ENCODE measurements around the gene ZNF783. TPM values are rescaled to one million over a fixed set of nuclear protein-coding genes. Genes with fewer than 3 reads are reported as not detected.
"Not testable (repeated sequence)": the region's sequence is repeated elsewhere in the genome, so short reads cannot be mapped to it uniquely, and the experiment has no call there.

ZNF783 gene
- total RNA-seq = 7.1 TPM
- polyA plus RNA-seq = 12.2 TPM

DNA sequence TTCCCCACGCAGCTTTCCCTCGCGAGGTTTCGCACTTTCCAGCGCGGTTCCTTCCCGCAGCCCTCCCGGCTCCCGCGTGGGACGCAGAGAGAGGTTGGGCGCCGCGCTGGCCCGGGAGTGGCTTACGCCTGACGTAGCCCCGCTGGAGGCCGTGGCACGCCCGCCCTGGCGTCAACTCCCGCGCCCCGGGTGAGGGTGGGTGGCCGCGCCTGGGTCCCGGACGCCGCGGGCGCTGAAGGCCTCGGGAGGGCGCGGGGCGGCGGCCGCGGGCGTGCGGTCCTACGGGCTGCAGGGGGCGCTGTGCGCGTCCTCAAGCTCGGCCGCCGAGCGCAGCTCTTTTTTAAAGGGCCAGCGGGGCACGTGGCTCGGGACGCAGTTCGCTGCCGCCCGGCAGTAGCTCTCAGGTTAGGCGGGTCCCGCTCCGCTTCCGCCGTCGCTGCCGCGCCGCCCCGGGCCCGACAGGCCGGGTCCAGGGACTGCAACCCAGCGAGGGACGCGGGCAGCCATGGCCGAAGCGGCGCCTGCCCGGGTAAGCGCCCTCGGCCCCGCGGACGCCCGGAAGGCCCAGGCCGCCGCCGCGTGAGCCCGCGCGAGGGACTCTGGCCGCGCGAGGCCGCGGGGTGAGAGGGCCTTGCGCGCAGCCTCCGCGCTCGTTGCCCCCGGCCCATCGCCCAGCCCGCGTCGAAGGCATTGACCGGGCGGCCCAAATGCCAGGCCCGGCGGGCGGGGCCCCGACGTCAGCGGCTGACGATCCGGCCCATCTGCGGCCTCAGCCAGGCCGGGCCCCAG is at the start of gene ZNF783:
TSS of gene ZNF783 (plus strand) at position 368 of the 789 bp plus-strand sequence. CDS start at position 506, 138 bp downstream.
- DNase-seq (ENCODE audit: extremely low spot score) = no peak
- WGBS = under 1% methylated on average over 115 of the region's 115 CpGs
- Histone ChIP-seq H3K4me3 (ENCODE audit: low read depth, low read length) (peak within 1 kb of the TSS; percentile 69), H3K4me1 (ENCODE audit: insufficient read depth) (peaks cover 2% of the 10 kb centered on the region), H3K36me3 (ENCODE audit: insufficient read depth) (no peaks in the 10 kb centered on the region), H3K27ac (ENCODE audit: low read depth) (peak within 1 kb of the TSS; percentile 96)

DNA sequence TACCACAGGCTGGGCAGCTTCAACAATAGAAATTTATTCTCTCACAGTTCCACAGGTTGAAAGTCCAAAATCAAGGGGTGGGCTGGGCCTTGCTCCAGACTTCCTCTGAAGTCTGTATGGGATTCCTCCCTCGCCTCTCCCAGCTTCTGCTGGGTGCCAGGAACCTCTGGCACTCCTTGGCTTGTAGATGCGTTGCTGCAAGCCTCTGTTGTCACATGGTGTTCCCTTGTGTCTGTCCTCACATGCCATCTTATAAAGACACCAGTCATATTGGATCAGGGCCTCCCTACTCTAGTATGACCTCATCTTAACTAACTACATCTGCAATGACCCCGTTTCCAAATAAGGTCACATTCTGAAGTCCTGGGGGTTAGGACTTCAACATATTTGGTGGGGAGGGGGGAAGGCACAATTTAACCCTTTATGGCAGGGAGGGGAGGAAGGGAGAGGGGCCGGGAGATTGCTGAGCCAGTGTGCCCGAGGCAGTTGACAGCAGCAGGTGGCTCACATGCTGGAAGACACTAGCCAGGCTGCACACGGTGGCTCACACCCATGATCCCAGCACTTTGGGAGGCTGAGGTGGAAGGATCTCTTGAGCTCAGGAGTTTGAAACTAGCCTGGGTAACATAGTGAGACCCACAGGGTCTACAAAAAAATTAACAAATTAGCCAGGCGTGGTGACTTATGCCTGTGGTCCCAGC is 47.8 kb upstream of the ZNF783 start:
- DNase-seq (ENCODE audit: extremely low spot score) = no peak
- Histone ChIP-seq H3K36me3 (ENCODE audit: insufficient read depth) (peaks cover 2% of the 10 kb centered on the region), H3K4me1 (ENCODE audit: insufficient read depth) (no peaks in the 10 kb centered on the region), H3K27ac (ENCODE audit: low read depth) (no peak overlapping the region), H3K4me3 (ENCODE audit: low read depth, low read length) (no peak overlapping the region)
- WGBS = 75% methylated on average over 7 of the region's 7 CpGs

DNA sequence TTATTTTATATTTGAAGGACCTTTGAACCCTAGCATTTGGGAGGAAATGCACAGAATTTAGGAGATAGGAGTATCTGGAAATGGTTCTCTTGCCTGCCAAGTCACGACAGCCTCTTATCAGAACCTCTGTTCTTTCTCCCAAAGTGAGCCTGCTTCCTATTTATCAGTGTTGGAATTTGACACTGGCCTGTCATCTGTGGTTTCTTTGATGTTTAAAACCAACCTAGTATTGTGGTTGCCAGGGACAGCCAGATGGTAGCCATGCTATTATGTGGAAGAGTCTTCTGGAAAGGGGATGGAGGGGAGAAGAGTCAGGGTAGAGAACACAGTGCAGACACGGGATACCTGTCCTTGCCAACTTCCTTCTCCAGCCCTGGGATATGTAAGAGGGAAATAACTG is 45.6 kb upstream of the ZNF783 start:
- H3K36me3 ChIP-seq (ENCODE audit: insufficient read depth) = peaks cover 2% of the 10 kb centered on the region
- no peak for DNase-seq (ENCODE audit: extremely low spot score)
- H3K4me3 ChIP-seq (ENCODE audit: low read depth, low read length) = no peak overlapping the region
- 70% methylated on average over 2 of the region's 2 CpGs for WGBS
- H3K4me1 ChIP-seq (ENCODE audit: insufficient read depth) = no peaks in the 10 kb centered on the region
- H3K27ac ChIP-seq (ENCODE audit: low read depth) = no peak overlapping the region

DNA sequence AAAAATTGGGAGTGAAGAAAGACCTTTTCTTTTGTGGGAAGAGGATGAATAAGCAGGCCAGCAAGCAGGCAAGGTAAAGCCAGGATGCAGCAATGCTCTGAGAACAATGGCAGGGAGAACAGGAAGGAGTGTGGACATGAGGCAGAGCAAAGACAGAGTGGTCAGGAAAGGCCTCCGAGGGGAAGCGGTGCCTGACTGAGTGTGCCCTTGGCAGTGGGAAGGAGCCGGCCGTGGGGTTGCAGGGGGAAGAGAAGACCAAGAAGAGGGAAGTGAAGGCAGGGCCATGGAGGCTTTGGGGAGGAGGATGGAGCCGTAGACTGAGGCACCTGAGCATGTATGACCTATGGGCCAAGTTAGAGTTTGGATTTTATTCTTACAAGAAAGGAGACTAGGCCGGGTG is 44.4 kb upstream of the ZNF783 start:
- H3K36me3 ChIP-seq (ENCODE audit: insufficient read depth) = peaks cover 2% of the 10 kb centered on the region

DNA sequence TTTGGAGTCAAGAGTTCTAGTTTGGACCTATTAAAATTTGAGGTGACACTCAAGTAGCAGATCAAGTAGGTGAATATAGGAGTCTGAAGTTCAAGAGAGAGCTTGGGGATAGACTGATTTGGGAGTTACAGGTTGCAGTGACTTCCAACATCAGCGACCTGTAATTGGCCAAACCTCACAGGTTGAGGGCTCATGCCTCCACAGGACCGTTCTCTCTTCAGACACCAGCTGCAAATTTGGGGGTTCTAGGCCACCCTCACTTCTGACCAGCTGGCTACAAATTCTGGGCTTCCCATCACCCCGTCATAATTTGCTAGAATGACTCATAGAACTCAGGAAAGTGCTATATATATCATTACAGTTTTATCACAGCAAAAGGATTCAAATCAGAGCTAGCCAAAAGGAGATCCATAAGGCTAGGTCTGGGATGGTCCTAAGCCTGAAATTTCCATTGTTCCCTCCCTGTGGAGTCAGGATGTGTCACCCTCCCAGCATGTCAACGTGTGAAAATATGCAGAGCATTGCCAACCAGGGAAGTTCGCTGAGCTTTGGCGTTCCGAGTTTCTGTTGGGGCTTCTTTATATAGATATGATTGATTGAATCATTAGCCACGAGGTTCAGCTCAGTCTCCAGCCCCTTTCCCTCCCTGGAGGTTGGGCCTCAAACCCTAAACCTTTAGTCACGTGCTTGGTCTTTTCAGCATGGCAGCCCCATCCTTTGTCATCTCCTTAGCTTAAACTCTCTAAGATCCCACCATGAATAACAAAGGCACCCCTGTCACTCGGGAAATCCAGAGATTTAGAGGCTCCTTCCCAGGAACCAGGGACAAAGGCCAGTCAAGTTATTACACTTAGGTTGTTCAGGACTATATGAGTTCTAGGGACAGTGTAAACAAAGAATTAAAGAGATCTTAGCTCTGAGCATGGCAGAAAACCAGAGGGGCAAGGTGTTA is 43.3 kb upstream of the ZNF783 start:
- no peak for DNase-seq (ENCODE audit: extremely low spot score)
- WGBS = 92% methylated on average over 10 of the region's 10 CpGs
- H3K4me1 ChIP-seq (ENCODE audit: insufficient read depth) = no peaks in the 10 kb centered on the region

More for the DNA sequence above, 44.4 kb upstream of the ZNF783 start:
- no peak for DNase-seq (ENCODE audit: extremely low spot score)
- no peak overlapping the region for H3K4me3 ChIP-seq (ENCODE audit: low read depth, low read length)
- no peak overlapping the region for H3K27ac ChIP-seq (ENCODE audit: low read depth)
- 95% methylated on average over 6 of the region's 6 CpGs for WGBS
- no peaks in the 10 kb centered on the region for H3K4me1 ChIP-seq (ENCODE audit: insufficient read depth)

DNA sequence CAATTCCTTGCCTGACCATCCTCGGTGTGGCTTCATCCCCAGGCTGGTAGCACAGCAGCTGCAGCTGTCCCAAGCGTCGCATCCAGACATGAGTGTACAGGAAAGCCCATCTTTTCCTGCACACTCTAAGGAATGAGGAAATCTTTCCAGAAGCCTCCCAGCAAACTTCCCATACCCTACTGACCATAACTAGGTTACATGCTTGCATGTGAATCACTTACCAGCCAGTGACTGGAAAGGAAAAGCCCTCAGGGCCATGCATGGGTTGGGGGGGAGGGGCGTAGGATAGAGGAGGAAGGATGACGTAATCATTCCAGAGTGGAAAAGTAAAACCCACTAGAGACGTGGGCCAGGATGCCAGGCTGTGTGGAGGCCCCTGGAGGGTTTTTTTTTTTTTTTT is 41.5 kb upstream of the ZNF783 start:
- WGBS = 77% methylated on average over 6 of the region's 6 CpGs
- H3K4me3 ChIP-seq (ENCODE audit: low read depth, low read length) = no peak overlapping the region
- no peak overlapping the region for H3K27ac ChIP-seq (ENCODE audit: low read depth)
- no peaks in the 10 kb centered on the region for H3K4me1 ChIP-seq (ENCODE audit: insufficient read depth)
- H3K36me3 ChIP-seq (ENCODE audit: insufficient read depth) = peaks cover 4% of the 10 kb centered on the region
- DNase-seq (ENCODE audit: extremely low spot score) = no peak

More for the DNA sequence above, 43.3 kb upstream of the ZNF783 start:
- H3K36me3 ChIP-seq (ENCODE audit: insufficient read depth) = peaks cover 2% of the 10 kb centered on the region
- no peak overlapping the region for H3K4me3 ChIP-seq (ENCODE audit: low read depth, low read length)
- no peak overlapping the region for H3K27ac ChIP-seq (ENCODE audit: low read depth)

DNA sequence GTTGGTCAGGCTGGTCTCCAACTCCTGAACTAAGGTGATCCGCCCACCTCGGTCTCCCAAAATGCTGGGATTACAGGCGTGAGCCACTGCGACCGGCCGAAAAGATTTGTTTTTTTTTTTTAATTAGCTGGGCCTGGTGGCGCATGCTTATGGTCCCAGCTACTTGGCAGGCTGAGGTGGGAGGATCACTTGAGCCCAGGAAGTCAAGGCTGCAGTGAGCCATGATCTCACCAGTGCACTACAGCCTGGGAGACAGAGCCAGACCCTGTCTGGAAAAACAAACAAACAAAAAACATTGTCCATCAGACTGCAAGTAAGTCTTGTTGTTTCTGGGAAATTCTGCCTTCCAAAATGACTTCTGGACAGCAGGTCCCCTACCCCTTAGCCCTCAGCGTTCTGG is 38.8 kb upstream of the ZNF783 start:
- no peak for DNase-seq (ENCODE audit: extremely low spot score)

DNA sequence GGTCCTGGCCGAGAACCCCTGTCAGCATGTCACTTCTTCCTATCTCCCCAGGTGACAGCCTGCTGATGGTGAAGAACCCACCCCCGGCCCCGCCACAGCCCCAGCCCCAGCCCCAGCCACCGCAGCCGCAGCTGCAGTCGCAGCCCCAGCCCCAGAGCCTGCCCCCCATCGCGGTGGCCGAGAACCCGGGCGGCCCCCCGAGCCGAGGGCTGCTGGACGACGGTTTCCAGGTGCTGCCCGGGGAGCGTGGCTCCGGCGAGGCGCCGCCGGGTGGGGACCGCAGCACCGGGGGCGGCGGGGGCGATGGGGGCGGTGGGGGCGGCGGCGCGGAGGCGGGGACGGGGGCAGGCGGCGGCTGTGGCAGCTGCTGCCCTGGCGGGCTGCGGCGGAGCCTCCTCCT is 38.2 kb upstream of the ZNF783 start:
- DNase-seq (ENCODE audit: extremely low spot score) = no peak
- no peak overlapping the region for H3K27ac ChIP-seq (ENCODE audit: low read depth)
- no peak overlapping the region for H3K4me3 ChIP-seq (ENCODE audit: low read depth, low read length)
- WGBS = 98% methylated on average over 39 of the region's 39 CpGs
- peaks cover 4% of the 10 kb centered on the region for H3K36me3 ChIP-seq (ENCODE audit: insufficient read depth)
- H3K4me1 ChIP-seq (ENCODE audit: insufficient read depth) = no peaks in the 10 kb centered on the region

More for the DNA sequence above, 38.8 kb upstream of the ZNF783 start:
- WGBS = 94% methylated on average over 8 of the region's 8 CpGs
- Histone ChIP-seq H3K4me3 (ENCODE audit: low read depth, low read length) (no peak overlapping the region), H3K4me1 (ENCODE audit: insufficient read depth) (no peaks in the 10 kb centered on the region), H3K27ac (ENCODE audit: low read depth) (no peak overlapping the region), H3K36me3 (ENCODE audit: insufficient read depth) (peaks cover 4% of the 10 kb centered on the region)

DNA sequence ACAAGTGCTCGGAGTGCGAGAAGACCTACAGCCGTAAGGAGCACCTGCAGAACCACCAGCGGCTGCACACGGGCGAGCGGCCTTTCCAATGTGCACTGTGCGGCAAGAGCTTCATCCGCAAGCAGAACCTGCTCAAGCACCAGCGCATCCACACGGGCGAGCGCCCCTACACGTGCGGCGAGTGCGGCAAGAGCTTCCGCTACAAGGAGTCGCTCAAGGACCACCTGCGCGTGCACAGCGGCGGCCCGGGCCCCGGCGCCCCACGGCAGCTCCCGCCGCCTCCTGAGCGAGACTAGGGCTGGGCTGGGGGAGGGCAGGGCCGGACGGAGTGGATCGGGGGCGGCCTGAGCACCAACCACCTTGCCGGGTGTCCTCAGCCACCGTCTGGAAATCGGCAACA is 37.6 kb upstream of the ZNF783 start:
- H3K36me3 ChIP-seq (ENCODE audit: insufficient read depth) = peaks cover 4% of the 10 kb centered on the region
- 98% methylated on average over 37 of the region's 37 CpGs for WGBS
- no peak overlapping the region for H3K27ac ChIP-seq (ENCODE audit: low read depth)
- H3K4me1 ChIP-seq (ENCODE audit: insufficient read depth) = no peaks in the 10 kb centered on the region
- no peak for DNase-seq (ENCODE audit: extremely low spot score)
- H3K4me3 ChIP-seq (ENCODE audit: low read depth, low read length) = no peak overlapping the region

DNA sequence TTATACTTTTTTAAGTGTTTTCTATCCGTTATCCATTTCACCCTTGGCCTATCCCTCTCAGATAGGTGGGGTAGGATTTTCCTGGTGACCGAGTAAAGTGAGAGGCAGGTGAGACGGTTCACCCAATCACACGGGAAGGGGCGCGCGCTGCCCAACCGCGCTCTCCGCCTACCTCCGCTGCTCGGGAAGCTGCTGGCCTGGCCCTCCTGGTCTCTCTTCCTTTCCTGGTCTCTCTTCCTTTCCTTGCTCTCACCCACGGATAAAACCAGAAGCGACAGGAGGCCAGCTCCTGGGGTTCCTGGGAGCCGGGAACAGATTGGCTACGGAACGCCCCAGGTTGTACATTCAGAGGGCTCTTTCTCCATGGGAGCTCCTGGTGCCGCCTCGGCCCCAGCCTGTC is 36.9 kb upstream of the ZNF783 start:
- Histone ChIP-seq H3K27ac (ENCODE audit: low read depth) (no peak overlapping the region), H3K4me3 (ENCODE audit: low read depth, low read length) (no peak overlapping the region), H3K4me1 (ENCODE audit: insufficient read depth) (no peaks in the 10 kb centered on the region), H3K36me3 (ENCODE audit: insufficient read depth) (peaks cover 4% of the 10 kb centered on the region)
- DNase-seq (ENCODE audit: extremely low spot score) = no peak
- WGBS = 95% methylated on average over 19 of the region's 19 CpGs

DNA sequence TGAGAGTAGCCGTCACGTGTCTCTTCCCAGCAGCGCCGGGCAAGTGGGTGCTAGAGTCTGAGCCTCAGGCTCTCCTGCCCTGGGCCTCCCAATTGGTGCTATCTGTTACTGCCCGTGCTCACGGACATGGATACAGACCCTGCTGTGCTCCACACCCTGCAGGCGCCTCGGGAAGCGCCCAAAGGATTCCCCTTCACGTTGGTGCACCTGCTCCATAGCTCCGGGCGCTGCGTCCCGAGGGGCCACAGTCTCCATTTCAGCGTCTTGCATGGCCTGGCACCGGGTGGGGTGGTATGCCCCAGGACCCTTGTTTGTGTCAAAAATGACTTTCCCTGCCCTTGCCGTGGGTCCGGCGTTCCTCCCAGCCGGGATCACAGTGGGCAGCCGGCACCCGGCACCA is 36.3 kb upstream of the ZNF783 start:
- Histone ChIP-seq H3K4me3 (ENCODE audit: low read depth, low read length) (no peak overlapping the region), H3K4me1 (ENCODE audit: insufficient read depth) (no peaks in the 10 kb centered on the region), H3K27ac (ENCODE audit: low read depth) (no peak overlapping the region), H3K36me3 (ENCODE audit: insufficient read depth) (peaks cover 4% of the 10 kb centered on the region)
- no peak for DNase-seq (ENCODE audit: extremely low spot score)
- WGBS = 93% methylated on average over 22 of the region's 22 CpGs

DNA sequence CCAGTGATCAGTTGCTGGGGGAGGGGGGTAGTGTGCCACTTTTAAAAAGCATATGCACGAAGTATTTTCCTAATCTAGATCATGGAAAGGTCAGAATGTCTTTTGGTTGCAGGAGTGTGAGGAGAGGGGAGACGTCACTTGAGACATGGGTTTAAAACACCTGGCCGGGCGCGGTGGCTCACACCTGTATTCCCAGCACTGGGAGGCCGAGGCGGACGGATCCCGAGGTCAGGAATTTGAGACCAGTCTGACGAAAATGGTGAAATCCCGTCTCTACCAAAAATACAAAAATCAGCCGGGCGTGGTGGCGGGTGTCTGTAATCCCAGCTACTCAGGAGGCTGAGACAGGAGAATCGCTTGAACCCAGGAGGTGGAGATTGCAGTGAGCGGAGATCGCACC is 35.6 kb upstream of the ZNF783 start:
- not testable (repeated sequence) for H3K27ac ChIP-seq (ENCODE audit: low read depth); H3K4me3 ChIP-seq (ENCODE audit: low read depth, low read length); H3K4me1 ChIP-seq (ENCODE audit: insufficient read depth); DNase-seq (ENCODE audit: extremely low spot score); H3K36me3 ChIP-seq (ENCODE audit: insufficient read depth)
- 93% methylated on average over 17 of the region's 17 CpGs for WGBS

DNA sequence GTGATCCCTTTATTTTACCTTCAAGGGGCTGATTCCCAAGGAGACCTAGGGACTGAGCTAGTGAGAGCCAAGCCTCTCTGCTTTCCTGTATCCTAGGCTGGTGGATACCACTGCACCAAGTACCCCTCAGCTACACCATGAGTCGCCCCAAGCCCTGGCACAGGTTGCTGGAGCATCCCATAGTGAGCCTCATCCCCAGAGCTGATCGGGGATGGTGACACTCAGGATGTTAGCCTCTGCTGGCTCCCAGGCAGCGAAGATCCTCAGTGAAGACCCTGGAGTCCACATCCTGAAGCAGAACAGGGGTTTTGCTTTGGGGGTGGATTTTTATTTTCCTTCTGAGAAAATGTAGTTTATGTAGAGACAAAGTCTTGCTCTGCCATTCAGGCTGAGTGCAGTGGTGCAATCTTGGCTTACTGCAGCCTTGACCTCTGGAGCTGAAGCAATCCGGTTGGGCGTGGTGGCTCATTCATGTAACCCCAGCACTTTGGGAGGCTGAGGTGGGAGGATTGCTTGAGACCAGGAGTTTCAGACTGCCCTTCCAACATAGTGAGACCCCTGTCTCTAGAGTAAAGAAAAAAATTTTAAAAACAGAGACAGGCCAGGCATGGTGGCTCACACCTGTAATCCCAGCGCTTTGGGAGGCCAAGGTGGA is 35.0 kb upstream of the ZNF783 start:
- 85% methylated on average over 6 of the region's 6 CpGs for WGBS
- Histone ChIP-seq H3K4me3 (ENCODE audit: low read depth, low read length) (no peak overlapping the region), H3K4me1 (ENCODE audit: insufficient read depth) (no peaks in the 10 kb centered on the region), H3K27ac (ENCODE audit: low read depth) (no peak overlapping the region), H3K36me3 (ENCODE audit: insufficient read depth) (peaks cover 4% of the 10 kb centered on the region)
- DNase-seq (ENCODE audit: extremely low spot score) = no peak
